Nephron (organoid): ENCODE data around the gene NINJ1.

Experiments used
- H3K27ac Mint-ChIP-seq, 3 experiments: 2 replicates each; pipeline ENCODE4 v1.8.0; 2020; ENCODE audit warnings: mixed read lengths in 3 of 3, mild to moderate bottlenecking in 2 of 3, moderate library complexity in 1 of 3
- H3K27me3 Mint-ChIP-seq: 2 replicates; pipeline ENCODE4 v1.8.0; 2021; ENCODE audit warnings: low read depth, mild to moderate bottlenecking, moderate library complexity, mixed read lengths
- H3K36me3 Mint-ChIP-seq: 2 replicates; pipeline ENCODE4 v1.8.0; 2020; ENCODE audit warnings: low read depth, mixed read lengths
- H3K4me1 Mint-ChIP-seq: 2 replicates; pipeline ENCODE4 v1.8.0; 2020; ENCODE audit warnings: mixed read lengths
- H3K4me3 Mint-ChIP-seq, 3 experiments: 2 replicates each; pipeline ENCODE4 v1.8.0; 2020; ENCODE audit warnings: mild to moderate bottlenecking in 3 of 3, mixed read lengths in 3 of 3, moderate library complexity in 2 of 3
- H3K9me3 Mint-ChIP-seq: 2 replicates; pipeline ENCODE4 v1.8.0; 2020; ENCODE audit warnings: mixed read lengths
- TF ChIP-seq, protein P1 (sequence below), 3 experiments: fragments of 200-600 bp; sonication (generic); IDR thresholded peaks; one replicate each; pipeline ENCODE4 v1.5.0; 2021; ENCODE audit warnings: antibody characterized with exemption in 3 of 3; ENCODE audit not compliant: unreplicated experiment in 3 of 3

NINJ1 gene

DNA sequence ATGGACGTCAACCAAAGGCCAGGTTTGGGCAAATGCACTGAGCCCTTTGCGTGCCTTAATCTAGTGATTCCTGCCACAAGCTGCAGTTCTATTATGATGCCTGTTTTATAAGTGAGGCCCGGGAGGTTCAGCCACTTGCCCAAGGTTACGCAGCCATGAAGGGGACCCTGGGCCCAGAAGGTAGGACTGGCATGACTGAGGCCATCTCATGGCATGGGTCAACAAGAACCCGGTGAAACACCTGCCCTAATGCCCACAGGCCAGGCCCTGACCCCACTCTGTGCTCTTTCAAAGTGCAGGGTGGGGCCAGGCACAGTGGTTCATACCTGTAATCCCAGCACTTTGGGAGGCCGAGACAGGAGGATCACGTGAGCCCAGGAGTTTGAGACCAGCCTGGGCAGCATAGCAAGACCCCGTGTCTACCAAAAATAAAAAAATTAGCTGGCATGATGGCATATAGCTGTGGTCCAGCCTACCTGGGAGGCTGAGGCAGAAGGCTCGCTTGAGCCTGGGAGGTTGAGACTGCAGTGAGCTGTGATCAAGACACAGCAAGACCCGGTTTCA, 8.6 kb downstream of the NINJ1 start:
- Mint-ChIP-seq H3K4me3 (no peak overlapping the region), H3K4me1 (peaks cover 7% of the 10 kb centered on the region), H3K36me3 (peaks cover 4% of the 10 kb centered on the region), H3K27me3 (no peaks in the 10 kb centered on the region), H3K27ac (peak overlapping the region in 1 of 3 experiments; percentile 48), H3K9me3 (no peaks in the 10 kb centered on the region)
- TF ChIP-seq, protein P1, sequence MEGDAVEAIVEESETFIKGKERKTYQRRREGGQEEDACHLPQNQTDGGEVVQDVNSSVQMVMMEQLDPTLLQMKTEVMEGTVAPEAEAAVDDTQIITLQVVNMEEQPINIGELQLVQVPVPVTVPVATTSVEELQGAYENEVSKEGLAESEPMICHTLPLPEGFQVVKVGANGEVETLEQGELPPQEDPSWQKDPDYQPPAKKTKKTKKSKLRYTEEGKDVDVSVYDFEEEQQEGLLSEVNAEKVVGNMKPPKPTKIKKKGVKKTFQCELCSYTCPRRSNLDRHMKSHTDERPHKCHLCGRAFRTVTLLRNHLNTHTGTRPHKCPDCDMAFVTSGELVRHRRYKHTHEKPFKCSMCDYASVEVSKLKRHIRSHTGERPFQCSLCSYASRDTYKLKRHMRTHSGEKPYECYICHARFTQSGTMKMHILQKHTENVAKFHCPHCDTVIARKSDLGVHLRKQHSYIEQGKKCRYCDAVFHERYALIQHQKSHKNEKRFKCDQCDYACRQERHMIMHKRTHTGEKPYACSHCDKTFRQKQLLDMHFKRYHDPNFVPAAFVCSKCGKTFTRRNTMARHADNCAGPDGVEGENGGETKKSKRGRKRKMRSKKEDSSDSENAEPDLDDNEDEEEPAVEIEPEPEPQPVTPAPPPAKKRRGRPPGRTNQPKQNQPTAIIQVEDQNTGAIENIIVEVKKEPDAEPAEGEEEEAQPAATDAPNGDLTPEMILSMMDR (IDR thresholded peaks at IDR 0.05; ENCODE audit: unreplicated experiment in 3 of 3) = no peak

DNA sequence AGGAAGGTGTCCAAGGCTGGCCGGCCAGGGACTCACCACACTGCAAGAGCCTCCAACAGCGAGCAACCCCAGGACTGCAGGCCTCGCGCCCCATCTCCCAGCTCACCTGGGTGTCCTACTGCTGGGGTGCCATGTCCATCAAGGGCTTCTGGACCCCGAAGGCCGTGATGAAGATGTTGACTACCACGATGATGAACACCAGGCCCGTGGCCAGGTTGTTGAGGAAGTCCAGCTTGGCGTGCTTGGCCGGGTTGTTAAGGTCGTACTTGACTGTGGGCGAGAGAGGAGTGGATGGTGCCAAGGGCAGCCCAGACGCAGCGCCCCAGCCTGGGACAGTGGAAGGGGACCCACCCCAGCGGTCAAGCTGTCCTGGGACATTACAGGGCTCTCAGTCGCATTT, 9.3 kb downstream of the NINJ1 start:
- TF ChIP-seq, protein P1 (IDR thresholded peaks at IDR 0.05; ENCODE audit: unreplicated experiment in 3 of 3) = no peak
- no peak overlapping the region for H3K4me3 Mint-ChIP-seq
- no peak overlapping the region for H3K27ac Mint-ChIP-seq
- H3K9me3 Mint-ChIP-seq = no peaks in the 10 kb centered on the region
- peaks cover 4% of the 10 kb centered on the region for H3K36me3 Mint-ChIP-seq
- peaks cover 13% of the 10 kb centered on the region for H3K4me1 Mint-ChIP-seq
- H3K27me3 Mint-ChIP-seq = no peaks in the 10 kb centered on the region

DNA sequence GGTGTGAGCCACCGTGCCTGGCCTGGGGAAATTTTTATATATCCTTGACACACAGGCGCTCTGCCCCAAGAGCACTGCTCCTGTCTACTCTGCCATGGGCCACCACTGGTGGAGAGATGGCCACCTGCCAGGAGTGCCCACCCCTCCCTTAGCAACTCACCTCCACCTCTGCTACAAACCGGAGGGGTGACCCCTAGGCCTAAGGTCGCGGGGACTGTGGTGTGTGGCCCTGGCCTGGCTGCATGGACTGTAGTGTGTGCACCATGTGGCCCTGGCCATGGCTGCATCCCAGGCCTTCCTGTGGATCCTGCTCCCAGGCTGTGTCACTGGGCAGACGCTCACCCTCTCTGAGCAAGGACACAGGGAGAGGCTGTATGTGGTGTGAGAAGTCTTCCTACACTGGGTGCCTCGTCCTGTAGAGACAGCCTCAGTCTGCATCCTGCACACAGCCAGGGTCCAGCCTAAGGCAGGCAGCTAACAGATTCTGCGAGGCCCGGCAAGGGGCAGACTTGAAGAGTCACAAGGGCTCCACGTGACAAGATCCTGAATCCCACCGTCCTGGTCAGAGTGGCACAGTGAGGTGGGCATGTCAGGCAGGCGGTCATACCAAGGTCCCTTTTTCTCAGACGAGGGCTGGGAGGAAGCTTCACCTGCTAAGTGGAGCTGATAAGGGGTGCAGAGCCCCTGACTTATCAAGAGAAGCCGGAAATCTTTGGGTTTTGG, 10.3 kb downstream of the NINJ1 start:
- H3K4me3 Mint-ChIP-seq = no peak overlapping the region
- no peak overlapping the region for H3K27ac Mint-ChIP-seq
- H3K27me3 Mint-ChIP-seq = no peaks in the 10 kb centered on the region
- H3K9me3 Mint-ChIP-seq = no peaks in the 10 kb centered on the region
- TF ChIP-seq, protein P1 (IDR thresholded peaks at IDR 0.05; ENCODE audit: unreplicated experiment in 3 of 3) = no peak
- H3K4me1 Mint-ChIP-seq = peaks cover 14% of the 10 kb centered on the region
- peaks cover 4% of the 10 kb centered on the region for H3K36me3 Mint-ChIP-seq

DNA sequence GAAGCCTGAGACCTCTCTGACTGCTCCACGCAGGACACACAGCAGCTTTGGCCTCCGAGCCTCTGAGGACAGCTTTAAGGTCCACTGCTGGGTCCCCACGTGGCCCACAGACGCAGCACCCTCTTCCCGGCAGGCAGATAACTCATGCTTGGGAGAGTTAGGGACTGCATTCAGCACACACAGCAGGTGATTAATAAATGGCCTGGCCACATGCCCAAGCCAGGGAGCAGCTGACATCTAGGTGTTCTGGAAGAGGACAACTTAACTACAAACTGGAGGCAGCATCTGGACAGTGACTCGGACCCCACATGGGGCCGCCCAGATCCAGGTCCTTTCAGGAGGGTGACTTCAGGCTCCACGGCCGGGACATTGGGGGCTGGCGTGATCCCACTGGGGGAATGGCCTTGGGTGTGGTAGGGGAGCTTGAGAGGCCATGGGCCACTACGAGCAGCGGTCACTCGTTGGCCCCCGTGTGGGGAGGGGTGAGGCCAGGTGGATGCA, 11.3 kb downstream of the NINJ1 start:
- H3K9me3 Mint-ChIP-seq = no peaks in the 10 kb centered on the region

DNA sequence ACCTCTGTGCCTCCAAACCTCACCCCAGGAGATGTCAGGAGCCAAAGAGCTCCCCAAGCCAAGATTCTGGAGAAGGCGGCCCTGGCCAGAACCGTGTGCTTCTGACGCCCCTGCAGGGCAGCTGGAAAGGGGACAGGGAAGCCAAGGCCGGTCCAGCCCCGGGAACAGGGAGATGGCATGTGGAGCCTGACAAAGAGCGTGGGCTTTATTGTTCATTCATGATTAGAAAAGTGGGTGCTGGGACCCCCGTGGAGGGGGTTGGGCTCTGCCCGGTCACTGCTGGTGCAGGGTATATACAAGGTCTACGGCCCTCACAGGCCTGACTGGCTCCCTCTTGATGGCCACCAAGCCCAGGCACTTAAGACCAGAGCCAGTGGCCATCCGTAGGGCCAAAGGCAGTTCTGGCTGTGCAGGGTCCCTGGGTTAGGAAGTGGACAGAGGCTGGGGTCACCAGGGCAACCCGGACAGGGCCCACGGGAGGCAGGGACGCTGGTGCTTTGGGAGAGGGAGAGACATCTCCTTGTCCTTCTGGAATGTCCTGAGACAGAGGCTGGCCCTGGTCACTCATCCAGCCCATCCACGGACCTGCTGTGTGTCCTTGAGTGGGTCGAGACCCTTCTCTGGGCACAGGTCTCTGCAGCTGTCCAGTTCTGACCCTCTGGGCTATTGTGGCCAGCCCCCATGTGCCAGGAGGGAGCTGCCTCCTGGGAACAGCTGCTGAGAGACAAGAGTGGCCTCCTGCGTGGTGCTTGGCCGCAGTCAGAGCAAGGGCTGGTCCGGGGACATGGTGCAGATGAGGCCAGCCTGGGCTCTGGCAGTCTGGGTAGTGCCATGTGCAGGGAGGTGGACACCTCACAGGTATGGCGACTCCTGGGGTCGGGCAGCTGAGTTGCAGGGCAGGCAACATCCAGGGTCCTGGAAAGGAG, 12.5 kb downstream of the NINJ1 start:
- TF ChIP-seq, protein P1 (IDR thresholded peaks at IDR 0.05; ENCODE audit: unreplicated experiment in 3 of 3) = no peak
- no peaks in the 10 kb centered on the region for H3K9me3 Mint-ChIP-seq
- peaks cover 9% of the 10 kb centered on the region for H3K4me1 Mint-ChIP-seq
- no peak overlapping the region for H3K4me3 Mint-ChIP-seq
- H3K27me3 Mint-ChIP-seq = no peaks in the 10 kb centered on the region
- H3K36me3 Mint-ChIP-seq = peaks cover 4% of the 10 kb centered on the region
- no peak overlapping the region for H3K27ac Mint-ChIP-seq

More for the DNA sequence above, 11.3 kb downstream of the NINJ1 start:
- Mint-ChIP-seq H3K27me3 (no peaks in the 10 kb centered on the region), H3K4me1 (peaks cover 9% of the 10 kb centered on the region), H3K27ac (no peak overlapping the region), H3K36me3 (peaks cover 4% of the 10 kb centered on the region), H3K4me3 (no peak overlapping the region)
- TF ChIP-seq, protein P1 (IDR thresholded peaks at IDR 0.05; ENCODE audit: unreplicated experiment in 3 of 3) = no peak
